HAP-1 (cell line): Measurements from ENCODE around the gene PAQR3.
"Not testable (repeated sequence)": the region's sequence is repeated elsewhere in the genome, so short reads cannot be mapped to it uniquely, and the experiment has no call there.

Experiments
- DNase-seq, 2 experiments: peaks; one replicate each; pipeline ENCODE4 v3.0.0-alpha.2; 2016 to 2020; ENCODE audit warnings: low spot score in 2 of 2
- H3K27me3 ChIP-seq: fragments of 250-450 bp; sonication (Bioruptor Pico); 2 replicates; pipeline ENCODE4 v1.5.1; 2020; ENCODE audit warnings: low read depth, mild to moderate bottlenecking, moderate library complexity
- H3K36me3 ChIP-seq: fragments of 250-450 bp; sonication (Bioruptor Pico); replicated peaks from 2 replicates; pipeline ENCODE4 v1.5.1; 2020; ENCODE audit warnings: mild to moderate bottlenecking
- H3K4me1 ChIP-seq: fragments of 250-450 bp; sonication (Bioruptor Pico); 2 replicates; pipeline ENCODE4 v1.5.1; 2020; ENCODE audit warnings: mild to moderate bottlenecking
- H3K4me3 ChIP-seq: fragments of 250-450 bp; sonication (Bioruptor Pico); 2 replicates; pipeline ENCODE4 v1.5.1; 2020; ENCODE audit warnings: mild to moderate bottlenecking, moderate library complexity
- H3K9me3 ChIP-seq: fragments of 250-450 bp; sonication (Bioruptor Pico); 2 replicates; pipeline ENCODE4 v1.5.1; 2020; ENCODE audit warnings: mild to moderate bottlenecking, moderate library complexity
- in situ Hi-C: fragments of 300-500 bp; cut with MboI; formaldehyde crosslinking; loops from 3 replicates; pipeline ENCODE4 v1.14.3; 2020; ENCODE audit warnings: low sequenced_read_pairs, inconsistent platforms, mixed read lengths

The PAQR3 gene

DNA sequence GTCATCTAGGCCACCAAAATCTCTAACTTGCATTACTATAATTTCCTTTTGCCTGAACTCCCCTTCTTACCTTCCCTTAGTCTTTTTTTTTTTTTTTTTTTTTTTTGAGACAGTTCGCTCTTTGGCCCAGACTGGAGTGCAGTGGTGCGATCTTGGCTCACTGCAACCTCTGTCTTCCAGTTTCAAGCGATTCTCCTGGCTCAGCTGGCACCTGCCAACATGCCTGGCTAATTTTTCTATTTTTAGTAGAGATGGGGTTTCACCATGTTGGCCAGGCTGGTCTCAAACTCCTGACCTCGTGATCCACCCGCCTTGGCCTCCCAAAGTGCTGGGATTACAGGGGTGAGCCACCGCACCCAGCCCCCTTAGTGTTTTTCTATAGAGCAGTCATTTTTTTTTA is 30.3 kb downstream of the PAQR3 start:
- in situ Hi-C loops, H3K27me3 ChIP-seq, DNase-seq, H3K36me3 ChIP-seq, H3K4me1 ChIP-seq, H3K9me3 ChIP-seq, H3K4me3 ChIP-seq: not testable (repeated sequence)

DNA sequence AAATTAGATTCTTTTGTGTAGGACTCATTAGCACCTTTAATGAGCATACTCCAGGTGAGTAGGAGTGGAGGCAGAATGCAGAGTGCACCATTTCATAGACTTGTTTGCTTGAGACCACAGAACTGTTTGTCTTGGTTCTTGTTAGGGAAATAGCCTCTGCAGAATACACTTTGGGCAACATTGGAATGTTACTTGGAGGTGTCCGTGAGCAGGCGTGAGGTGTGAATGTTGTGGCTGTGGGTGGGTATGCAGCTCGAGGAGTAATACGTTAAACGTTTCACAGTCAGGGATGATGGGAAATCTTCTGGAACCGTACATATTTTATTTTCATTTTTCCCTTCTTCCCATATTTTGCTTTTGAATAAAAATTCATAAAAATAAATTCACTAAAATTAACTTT is 31.6 kb downstream of the PAQR3 start:
- DNase-seq: no peak
- in situ Hi-C loops: no loop called here
- Histone ChIP-seq H3K4me1 (0 out of 2 replicates have a peak, but pooled peaks cover 5% of the 10 kb centered on the region), H3K27me3 (no peaks in the 10 kb centered on the region), H3K36me3 (no peaks in the 10 kb centered on the region), H3K9me3 (no peaks in the 10 kb centered on the region), H3K4me3 (no peak overlapping the region)

DNA sequence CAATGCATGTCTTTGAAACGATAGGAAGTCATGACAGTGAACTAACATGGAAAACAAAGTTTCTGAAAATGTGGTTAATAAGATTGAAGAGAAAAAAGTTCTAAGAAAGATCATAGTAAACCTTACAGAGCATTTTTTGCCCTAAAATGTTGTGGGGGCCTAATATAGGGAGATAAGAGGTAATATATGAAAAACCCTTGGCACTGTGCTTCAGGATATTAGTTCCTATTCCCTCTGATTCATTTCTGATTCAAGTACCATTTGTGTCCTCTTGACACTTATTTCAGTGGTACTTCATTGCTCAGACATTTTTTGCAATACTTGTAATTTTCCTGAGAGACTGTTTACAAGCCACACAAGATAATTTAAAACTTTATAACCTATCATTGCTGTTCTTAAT is 35.1 kb downstream of the PAQR3 start:
- Histone ChIP-seq H3K4me3 (no peak overlapping the region), H3K36me3 (no peaks in the 10 kb centered on the region), H3K27me3 (no peaks in the 10 kb centered on the region), H3K9me3 (no peaks in the 10 kb centered on the region), H3K4me1 (0 out of 2 replicates have a peak, but pooled peaks cover 5% of the 10 kb centered on the region)
- in situ Hi-C loops: no loop called here
- no peak for DNase-seq

DNA sequence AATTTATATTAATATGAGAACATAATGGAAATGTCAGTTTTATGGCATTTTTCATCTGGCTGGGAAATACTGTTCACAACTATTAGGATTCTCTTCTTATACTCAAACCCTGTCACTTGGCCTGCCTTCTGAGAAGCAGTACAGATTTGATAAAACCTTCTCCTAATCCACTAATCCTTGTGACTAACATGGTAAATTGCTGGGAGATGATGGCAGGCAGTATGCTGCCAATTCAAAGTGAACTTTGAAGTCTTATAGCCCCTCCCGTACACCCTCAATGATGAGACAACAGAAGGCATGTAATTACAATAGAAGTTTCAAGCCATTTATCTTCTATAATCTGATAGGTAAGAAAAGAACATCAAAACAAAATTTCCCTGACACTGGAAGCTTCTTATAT is 36.9 kb downstream of the PAQR3 start:
- no peak overlapping the region for H3K4me3 ChIP-seq
- no peaks in the 10 kb centered on the region for H3K27me3 ChIP-seq
- in situ Hi-C loops: no loop called here
- H3K9me3 ChIP-seq: no peaks in the 10 kb centered on the region
- 0 out of 2 replicates have a peak, but pooled peaks cover 5% of the 10 kb centered on the region for H3K4me1 ChIP-seq
- no peak for DNase-seq
- H3K36me3 ChIP-seq: no peaks in the 10 kb centered on the region

DNA sequence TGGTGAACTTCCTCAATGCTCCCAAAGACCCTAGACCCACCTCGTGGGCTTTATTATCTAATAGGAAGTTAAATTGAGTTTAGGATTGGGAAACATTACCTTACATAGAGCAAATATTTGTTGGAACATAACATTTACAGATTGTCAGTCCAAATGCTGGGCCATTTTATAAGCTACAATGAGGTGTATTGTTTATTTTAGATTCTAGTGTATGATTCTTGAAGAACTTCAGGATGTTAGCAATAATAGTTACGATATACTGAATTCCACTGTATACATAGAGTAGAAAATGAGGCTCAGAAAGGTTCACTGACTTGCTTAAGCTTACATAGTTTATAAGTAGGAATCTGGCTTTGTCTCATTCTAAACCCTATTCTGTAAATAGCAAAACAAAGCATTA is 37.4 kb downstream of the PAQR3 start:
- Histone ChIP-seq H3K9me3 (no peaks in the 10 kb centered on the region), H3K36me3 (no peaks in the 10 kb centered on the region), H3K27me3 (no peaks in the 10 kb centered on the region), H3K4me1 (0 out of 2 replicates have a peak, but pooled peaks cover 5% of the 10 kb centered on the region), H3K4me3 (no peak overlapping the region)
- in situ Hi-C loops: no loop called here
- no peak for DNase-seq

DNA sequence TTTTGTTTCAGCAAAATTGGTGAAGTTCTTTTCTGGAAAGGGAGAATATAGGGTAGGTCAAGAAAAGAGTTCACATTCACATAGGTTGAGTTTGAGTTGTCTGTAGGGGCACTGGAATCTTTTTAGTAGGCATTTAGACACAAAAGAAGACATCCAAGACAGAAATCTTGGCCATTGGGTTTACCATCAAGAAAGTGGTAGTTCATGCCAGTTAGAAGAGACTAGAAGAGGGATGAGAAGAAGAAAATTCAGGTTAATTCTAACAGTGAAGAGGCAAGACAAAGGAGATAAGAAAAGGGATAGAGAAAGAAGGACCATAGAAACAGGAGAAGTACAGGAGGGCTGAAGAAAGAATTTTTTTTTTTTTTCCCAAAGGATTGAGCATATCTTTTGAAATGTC is 39.9 kb downstream of the PAQR3 start:
- Histone ChIP-seq H3K4me3 (no peak overlapping the region), H3K4me1 (0 out of 2 replicates have a peak, but pooled peaks cover 5% of the 10 kb centered on the region), H3K27me3 (no peaks in the 10 kb centered on the region), H3K36me3 (no peaks in the 10 kb centered on the region), H3K9me3 (no peaks in the 10 kb centered on the region)
- DNase-seq: no peak
- in situ Hi-C loops: no loop called here

DNA sequence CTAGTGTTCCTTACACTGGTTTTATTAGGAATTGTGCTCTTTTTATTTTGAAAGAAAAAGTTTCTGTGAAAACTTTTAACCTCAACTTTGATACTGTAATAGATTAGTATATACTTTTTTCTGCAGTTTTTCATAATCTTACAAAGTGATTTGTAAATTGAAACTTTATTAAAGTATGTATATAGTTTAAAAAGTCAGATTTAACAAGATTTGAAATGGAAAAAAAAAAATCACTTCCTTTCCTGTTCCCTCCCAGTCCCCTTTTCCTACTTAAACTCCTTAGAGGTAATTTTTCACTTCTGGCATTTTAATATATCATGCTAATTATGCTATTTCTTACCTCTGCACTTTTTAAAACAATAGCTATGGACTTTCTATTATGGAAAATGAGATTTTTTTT is 49.3 kb downstream of the PAQR3 start:
- Histone ChIP-seq H3K4me1 (no peaks in the 10 kb centered on the region), H3K4me3 (no peak overlapping the region), H3K27me3 (no peaks in the 10 kb centered on the region), H3K9me3 (no peaks in the 10 kb centered on the region), H3K36me3 (0 out of 2 replicates have a peak, but pooled peaks cover 3% of the 10 kb centered on the region)
- in situ Hi-C loops: no loop called here
- no peak for DNase-seq

DNA sequence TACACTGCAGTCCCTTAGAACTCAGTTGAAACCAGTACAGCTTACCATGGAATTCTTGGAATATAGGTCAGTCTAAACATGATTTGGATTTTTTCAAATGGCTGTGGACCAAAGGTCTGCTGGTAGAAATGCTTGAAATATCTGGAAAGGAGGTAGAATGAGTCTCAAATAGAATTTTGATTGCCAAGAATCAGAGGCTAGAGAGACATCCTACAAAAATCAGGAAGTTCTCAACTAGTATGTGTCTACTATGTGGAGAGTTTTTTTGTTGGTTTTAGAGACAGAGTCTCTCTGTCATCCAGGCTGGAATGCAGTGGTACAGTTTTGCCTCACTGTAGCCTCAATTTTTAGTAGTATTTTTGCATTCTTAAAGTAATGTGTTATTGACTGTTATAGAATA is 53.6 kb downstream of the PAQR3 start:
- Histone ChIP-seq H3K4me1 (no peaks in the 10 kb centered on the region), H3K9me3 (no peaks in the 10 kb centered on the region), H3K27me3 (no peaks in the 10 kb centered on the region), H3K36me3 (no peaks in the 10 kb centered on the region), H3K4me3 (no peak overlapping the region)
- in situ Hi-C loops: no loop called here
- DNase-seq: no peak

DNA sequence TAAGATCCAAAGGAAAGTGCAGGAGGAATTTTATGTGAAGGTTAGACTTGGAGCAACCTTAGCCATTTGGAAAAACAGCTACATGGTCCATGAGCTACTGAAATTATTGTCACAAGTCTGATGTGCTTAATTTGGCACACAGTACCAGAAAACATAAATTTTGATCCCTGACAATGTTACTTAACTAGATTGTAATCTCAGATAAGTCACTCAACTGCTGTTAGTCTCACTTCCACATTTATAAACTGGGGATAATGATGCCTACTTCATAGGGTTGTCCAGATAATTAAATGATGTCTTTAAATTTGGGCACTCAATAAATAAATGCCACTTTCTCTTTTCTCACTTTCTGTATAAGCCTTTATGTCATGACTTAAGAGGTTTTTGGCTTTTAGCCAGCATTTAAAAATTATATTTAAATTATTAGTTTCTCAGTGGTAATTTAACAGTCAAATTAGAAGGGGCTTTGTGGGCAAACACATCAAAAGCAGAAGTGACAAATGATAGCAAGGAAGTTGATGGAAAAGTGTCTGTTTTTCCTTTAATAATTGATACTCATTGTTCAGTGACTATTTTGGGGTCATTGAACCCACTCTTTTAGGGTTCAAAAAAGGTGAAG is 58.3 kb downstream of the PAQR3 start:
- no peaks in the 10 kb centered on the region for H3K9me3 ChIP-seq
- H3K4me3 ChIP-seq: no peak overlapping the region
- DNase-seq: no peak
- peaks cover 4% of the 10 kb centered on the region for H3K4me1 ChIP-seq
- H3K27me3 ChIP-seq: no peaks in the 10 kb centered on the region
- in situ Hi-C loops: no loop called here
- no peaks in the 10 kb centered on the region for H3K36me3 ChIP-seq

DNA sequence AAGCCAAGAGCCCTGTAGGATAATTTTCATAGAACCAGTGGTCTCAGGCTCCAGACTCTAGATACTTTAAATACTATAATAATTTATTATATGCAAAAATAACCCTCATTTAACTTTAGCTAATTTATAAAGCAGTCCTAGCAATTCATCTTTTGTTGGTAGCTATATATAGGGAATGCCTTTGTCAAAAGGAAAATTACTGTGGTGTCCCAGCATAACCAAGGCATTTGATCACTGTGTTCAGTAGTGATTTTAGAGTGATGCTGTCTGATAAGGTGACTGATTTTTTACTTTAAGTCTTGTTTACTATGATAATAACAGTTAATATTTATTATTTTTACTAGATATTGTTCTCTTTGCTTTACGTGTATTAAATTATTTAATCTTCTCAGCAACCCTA is 61.2 kb downstream of the PAQR3 start:
- Histone ChIP-seq H3K9me3 (no peaks in the 10 kb centered on the region), H3K27me3 (no peaks in the 10 kb centered on the region), H3K4me1 (peaks cover 8% of the 10 kb centered on the region), H3K36me3 (no peaks in the 10 kb centered on the region; the same call in 1 of the 2 replicates), H3K4me3 (no peak overlapping the region)
- in situ Hi-C loops: no loop called here
- DNase-seq: no peak

DNA sequence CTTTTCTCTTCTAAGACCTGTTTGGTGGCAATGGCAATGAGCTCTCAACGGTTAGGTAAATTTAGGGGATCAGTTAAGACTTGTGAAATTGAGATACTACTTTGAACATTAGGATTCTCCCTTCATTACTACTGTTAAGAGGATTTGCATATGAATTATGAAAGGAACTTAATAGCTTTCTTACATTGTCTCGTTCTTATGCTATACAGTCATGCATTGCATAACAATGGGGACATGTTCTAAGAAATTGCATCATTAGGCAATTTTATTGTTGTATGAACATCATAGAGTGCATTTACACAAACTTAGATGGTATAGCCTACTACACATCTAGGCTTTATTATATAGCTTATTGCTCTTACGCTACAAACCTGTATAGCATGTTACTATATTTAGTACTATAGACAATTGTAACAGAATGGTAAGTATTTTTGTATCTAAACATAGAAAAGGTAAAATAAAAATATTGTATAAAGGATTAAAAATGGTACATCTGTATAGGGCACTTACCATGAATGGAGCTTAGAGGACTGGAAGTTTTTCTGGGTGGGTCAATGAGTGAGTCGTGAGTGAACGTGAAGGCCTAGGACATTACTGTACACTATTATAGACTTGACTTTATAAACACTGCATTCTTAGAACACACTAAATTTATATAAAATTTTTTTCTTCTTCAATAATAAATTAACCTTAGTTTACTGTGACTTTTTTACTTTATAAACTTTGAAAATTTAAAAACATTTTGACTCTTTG is 62.5 kb downstream of the PAQR3 start:
- peak; percentile 36 to 96 for DNase-seq

DNA sequence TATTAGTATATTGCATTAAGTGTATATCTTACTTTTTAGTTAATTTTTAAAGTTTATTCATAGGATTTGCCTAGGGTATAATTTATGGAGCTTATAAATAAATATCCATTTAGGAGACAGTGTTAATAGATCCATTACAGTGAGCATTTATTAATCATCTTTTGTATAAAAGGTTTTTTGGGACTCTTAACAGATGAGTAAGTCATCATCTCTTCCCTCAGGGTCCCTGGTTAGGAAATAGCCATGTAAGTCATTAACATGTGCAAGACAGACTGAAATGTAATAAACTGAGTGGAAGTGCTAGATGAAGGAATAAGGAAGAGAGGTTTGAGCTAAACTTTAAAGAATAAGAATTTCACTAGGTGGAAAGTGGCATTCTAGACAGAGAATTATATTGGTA is 69.2 kb downstream of the PAQR3 start:
- Histone ChIP-seq H3K4me3 (no peak overlapping the region), H3K4me1 (peaks cover 9% of the 10 kb centered on the region), H3K27me3 (no peaks in the 10 kb centered on the region), H3K36me3 (peaks cover 12% of the 10 kb centered on the region; the same call in 1 of the 2 replicates), H3K9me3 (no peaks in the 10 kb centered on the region)
- DNase-seq: no peak
- in situ Hi-C loops: loop anchor here (25.0 kb wide), 1 partner anchor 908 kb away; no protein-coding TSS in a partner anchor

More for the DNA sequence above, 62.5 kb downstream of the PAQR3 start:
- Histone ChIP-seq H3K4me3 (no peak overlapping the region), H3K27me3 (no peaks in the 10 kb centered on the region), H3K9me3 (no peaks in the 10 kb centered on the region), H3K36me3 (peaks cover 7% of the 10 kb centered on the region; the same call in 1 of the 2 replicates), H3K4me1 (peaks cover 8% of the 10 kb centered on the region)
- in situ Hi-C loops: no loop called here

DNA sequence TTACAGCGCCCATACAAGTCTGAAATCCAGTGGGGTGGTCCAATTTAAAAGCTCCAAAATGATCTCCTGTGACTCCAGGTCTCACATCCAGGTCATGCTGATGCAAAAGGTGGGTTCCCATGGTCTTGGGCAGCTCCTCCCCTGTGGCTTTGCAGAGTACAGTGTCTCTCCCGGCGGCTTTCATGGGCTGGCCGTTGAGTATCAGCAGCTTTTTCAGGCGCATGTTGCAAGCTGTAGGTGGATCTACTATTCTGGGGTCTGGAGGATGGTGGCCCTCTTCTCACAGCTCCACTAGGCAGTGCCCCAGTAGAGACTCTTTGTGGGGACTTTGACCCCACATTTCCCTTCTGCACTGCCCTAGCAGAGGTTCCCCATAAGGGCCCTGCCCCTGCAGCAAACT is 70.5 kb downstream of the PAQR3 start:
- peaks cover 12% of the 10 kb centered on the region; the same call in 1 of the 2 replicates for H3K36me3 ChIP-seq

DNA sequence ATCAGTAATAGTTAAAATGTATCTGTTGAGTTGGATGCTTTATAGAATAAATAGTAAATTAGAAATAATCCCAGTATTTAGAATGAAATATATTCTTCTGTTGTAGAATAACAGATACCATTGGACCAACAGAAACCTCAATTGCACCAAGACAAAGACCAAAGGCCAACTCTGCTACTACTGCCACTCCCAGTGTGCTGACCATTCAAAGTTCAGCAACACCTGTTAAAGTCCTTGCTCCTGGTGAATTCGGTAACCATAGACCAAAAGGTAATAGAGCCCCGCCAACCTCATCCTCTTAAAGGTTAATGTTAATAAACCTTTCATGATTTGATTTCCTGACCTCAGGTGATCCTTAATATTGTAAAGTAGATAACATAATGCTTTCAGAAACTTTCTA is 73.8 kb downstream of the PAQR3 start:
- Histone ChIP-seq H3K9me3 (no peaks in the 10 kb centered on the region), H3K27me3 (no peaks in the 10 kb centered on the region; the same call in 1 of the 2 replicates), H3K4me3 (no peak overlapping the region), H3K36me3 (no peaks in the 10 kb centered on the region; the same call in 1 of the 2 replicates), H3K4me1 (peaks cover 3% of the 10 kb centered on the region; the same call in 1 of the 2 replicates)
- no peak for DNase-seq
- in situ Hi-C loops: loop anchor here (5.0 to 25.0 kb wide), 2 partner anchors 248 to 903 kb away; no protein-coding TSS in a partner anchor

More for the DNA sequence above, 70.5 kb downstream of the PAQR3 start:
- in situ Hi-C loops: loop anchor here (5.0 to 25.0 kb wide), 2 partner anchors 251 to 906 kb away; no protein-coding TSS in a partner anchor
- H3K27me3 ChIP-seq, H3K9me3 ChIP-seq, H3K4me1 ChIP-seq, DNase-seq, H3K4me3 ChIP-seq: not testable (repeated sequence)
